Neuronal stem cell (in vitro differentiated cells): Measurements from ENCODE around the gene MRPS26.
A peak's percentile ranks its signal among the peaks of the same experiment; 100 is the strongest.

Experiments used
- DNase-seq: peaks from one replicate; pipeline ENCODE4 v3.0.0-alpha.2; 2013; ENCODE audit warnings: low spot score
- H2AFZ ChIP-seq: one replicate; pipeline ENCODE4 v1.6.1; 2013; ENCODE audit warnings: mild to moderate bottlenecking, low read length, inconsistent platforms
- H2AK5ac ChIP-seq: 2 replicates; pipeline ENCODE4 v1.6.1; 2013; ENCODE audit warnings: low read depth, mild to moderate bottlenecking, inconsistent platforms, low read length, moderate library complexity, mixed read lengths
- H2BK120ac ChIP-seq: 2 replicates; pipeline ENCODE4 v1.6.1; 2013; ENCODE audit warnings: low read depth, mild to moderate bottlenecking, inconsistent platforms, low read length, moderate library complexity, mixed read lengths
- H2BK12ac ChIP-seq: one replicate; pipeline ENCODE4 v1.6.1; 2013; ENCODE audit warnings: low read length, inconsistent platforms
- H2BK15ac ChIP-seq: 2 replicates; pipeline ENCODE4 v1.6.1; 2013; ENCODE audit warnings: mild to moderate bottlenecking, low read length, inconsistent platforms, mixed read lengths
- H2BK5ac ChIP-seq: one replicate; pipeline ENCODE4 v1.6.1; 2013; ENCODE audit warnings: inconsistent platforms, mild to moderate bottlenecking, low read length, moderate library complexity
- H3K14ac ChIP-seq: one replicate; pipeline ENCODE4 v1.6.1; 2013; ENCODE audit warnings: low read length, inconsistent platforms
- H3K18ac ChIP-seq: 2 replicates; pipeline ENCODE4 v1.6.1; 2013; ENCODE audit warnings: low read length, inconsistent platforms
- H3K23ac ChIP-seq: 2 replicates; pipeline ENCODE4 v1.6.1; 2013; ENCODE audit warnings: low read depth, mild to moderate bottlenecking, mixed read lengths, low read length, inconsistent platforms; ENCODE audit not compliant: poor library complexity
- H3K27ac ChIP-seq: replicated peaks from 3 replicates; pipeline ENCODE4 v1.5.1; 2013; ENCODE audit warnings: low read length, inconsistent platforms
- H3K27me3 ChIP-seq, 3 experiments: 2 replicates each; pipeline ENCODE4 v1.6.1; 2013; ENCODE audit warnings: low read length in 3 of 3, mild to moderate bottlenecking in 2 of 3, inconsistent platforms in 1 of 3, low read depth in 1 of 3, mixed read lengths in 1 of 3, moderate library complexity in 1 of 3; ENCODE audit not compliant: control insufficient read depth in 3 of 3, insufficient read depth in 3 of 3
- H3K36me3 ChIP-seq, 2 donors: replicated peaks in 1 of 2; 2 replicates each; pipeline ENCODE4 v1.6.1; 2013; ENCODE audit warnings: low read length in 2 of 2; ENCODE audit not compliant: control insufficient read depth in 2 of 2, insufficient read depth in 2 of 2
- H3K4ac ChIP-seq: 2 replicates; pipeline ENCODE4 v1.6.1; 2013; ENCODE audit warnings: inconsistent platforms, mild to moderate bottlenecking, low read length, moderate library complexity
- H3K4me1 ChIP-seq, 2 donors: 1 replicate in 1 of 2; 2 replicates in 1 of 2; pipeline ENCODE4 v1.6.1; 2013; ENCODE audit warnings: low read length in 2 of 2, low read depth in 1 of 2; ENCODE audit not compliant: control insufficient read depth in 2 of 2, insufficient read depth in 1 of 2
- H3K4me2 ChIP-seq: one replicate; pipeline ENCODE4 v1.6.1; 2013; ENCODE audit warnings: mild to moderate bottlenecking, low read length, inconsistent platforms; ENCODE audit not compliant: insufficient read depth, poor library complexity, severe bottlenecking
- H3K4me3 ChIP-seq, 2 donors: 2 replicates each; pipeline ENCODE4 v1.5.1; 2013; ENCODE audit warnings: low read length in 2 of 2, mild to moderate bottlenecking in 2 of 2, inconsistent platforms in 1 of 2, moderate library complexity in 1 of 2
- H3K79me1 ChIP-seq: one replicate; pipeline ENCODE4 v1.6.1; 2013; ENCODE audit warnings: low read depth, mild to moderate bottlenecking, inconsistent platforms, low read length, moderate library complexity
- H3K9ac ChIP-seq: one replicate; pipeline ENCODE4 v1.6.1; 2013; ENCODE audit warnings: mild to moderate bottlenecking, low read depth, low read length, inconsistent platforms; ENCODE audit not compliant: poor library complexity
- H3K9me3 ChIP-seq, 2 donors: replicated peaks in 1 of 2; 2 replicates each; pipeline versions ENCODE3 to v1.6.1; 2013; ENCODE audit warnings: low read length in 2 of 2, mild to moderate bottlenecking in 2 of 2, inconsistent platforms in 1 of 2, low read depth in 1 of 2, mixed read lengths in 1 of 2, moderate library complexity in 1 of 2; ENCODE audit not compliant: control insufficient read depth in 2 of 2, insufficient read depth in 1 of 2
- H4K8ac ChIP-seq: one replicate; pipeline ENCODE4 v1.6.1; 2013; ENCODE audit warnings: low read depth, mild to moderate bottlenecking, inconsistent platforms, low read length, moderate library complexity
- H4K91ac ChIP-seq: one replicate; pipeline ENCODE4 v1.6.1; 2013; ENCODE audit warnings: low read length, low read depth, mild to moderate bottlenecking, inconsistent platforms; ENCODE audit not compliant: poor library complexity
- WGBS, 2 donors: extraction: QIAGEN DNeasy Blood & Tissue Kit; methylation state at CpG; one replicate each; pipeline ENCODE4 v1.1.7; 2013; ENCODE audit warnings: missing lambda C conversion rate in 2 of 2, mixed read lengths in 1 of 2; ENCODE audit not compliant: insufficient read length in 2 of 2, insufficient replicate concordance in 1 of 2; ENCODE audit errors: extremely low coverage in 2 of 2; 5-methylcytosine and 5-hydroxymethylcytosine counted together

Gene MRPS26

DNA sequence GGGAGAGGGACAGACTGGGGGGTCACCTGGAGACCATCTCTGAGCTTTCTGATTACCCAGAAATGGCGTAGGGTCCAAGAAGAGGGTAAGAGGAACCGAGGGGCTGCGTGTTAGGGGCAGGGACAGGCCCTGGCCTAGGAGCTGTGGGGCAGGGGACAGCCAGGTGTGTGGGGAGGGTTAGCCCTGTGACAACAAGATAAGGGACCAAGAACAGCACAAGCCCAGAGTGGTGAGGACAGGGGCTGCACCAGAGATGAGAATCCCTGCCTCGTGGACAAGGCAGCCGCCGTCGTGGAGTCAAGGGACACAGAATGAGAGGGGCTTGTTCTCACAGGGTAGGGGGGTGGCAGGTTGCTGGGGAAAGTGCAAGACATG is 39.1 kb downstream of the MRPS26 start:
- no peak overlapping the region for H3K23ac ChIP-seq
- no peaks in the 10 kb centered on the region for H3K79me1 ChIP-seq
- no peak overlapping the region for H2BK15ac ChIP-seq
- H2BK12ac ChIP-seq: no peak overlapping the region
- H2AK5ac ChIP-seq: peak overlapping the region; percentile 81
- H4K91ac ChIP-seq: no peak overlapping the region
- H4K8ac ChIP-seq: no peak overlapping the region
- H3K4me3 ChIP-seq: no peak overlapping the region
- H2AFZ ChIP-seq: no peak overlapping the region
- H2BK120ac ChIP-seq: no peak overlapping the region
- no peak overlapping the region for H3K4me2 ChIP-seq
- H3K9me3 ChIP-seq: no peaks in the 10 kb centered on the region
- H3K18ac ChIP-seq: no peak overlapping the region
- no peak overlapping the region for H3K4ac ChIP-seq
- no peak for DNase-seq
- H3K27ac ChIP-seq: no peak overlapping the region
- H3K27me3 ChIP-seq: peaks cover 11 to 56% (median 35%) of the 10 kb centered on the region in 3 experiments
- no CpG with 5 or more reads among the region's 7 CpGs for WGBS, 2 donors
- no peak overlapping the region for H3K9ac ChIP-seq
- no peak overlapping the region for H2BK5ac ChIP-seq
- H3K4me1 ChIP-seq: peaks cover 0 to 4% of the 10 kb centered on the region in 2 donors
- no peaks in the 10 kb centered on the region for H3K36me3 ChIP-seq
- H3K14ac ChIP-seq: peak overlapping the region; percentile 21

- H3K27ac ChIP-seq: no peak overlapping the region
- peak overlapping the region; percentile 66 for H2BK5ac ChIP-seq
- H3K14ac ChIP-seq: no peak overlapping the region
- WGBS, 2 donors: no CpG with 5 or more reads among the region's 8 CpGs
- no peak overlapping the region for H4K8ac ChIP-seq
- H2BK15ac ChIP-seq: no peak overlapping the region
- no peak overlapping the region for H3K4ac ChIP-seq
- no peak overlapping the region for H3K4me2 ChIP-seq
- peaks cover 11 to 49% (median 35%) of the 10 kb centered on the region in 3 experiments for H3K27me3 ChIP-seq
- no peaks in the 10 kb centered on the region for H3K36me3 ChIP-seq
- no peak overlapping the region for H3K9ac ChIP-seq
- H3K79me1 ChIP-seq: no peaks in the 10 kb centered on the region
- no peak overlapping the region for H3K4me3 ChIP-seq
- H3K23ac ChIP-seq: no peak overlapping the region
- H2AFZ ChIP-seq: no peak overlapping the region
- H4K91ac ChIP-seq: no peak overlapping the region
- H3K4me1 ChIP-seq: peaks cover 0 to 4% of the 10 kb centered on the region in 2 donors
- H3K18ac ChIP-seq: peak overlapping the region; percentile 57
- peak overlapping the region; percentile 81 for H2AK5ac ChIP-seq
- no peaks in the 10 kb centered on the region for H3K9me3 ChIP-seq
- H2BK12ac ChIP-seq: no peak overlapping the region
- no peak overlapping the region for H2BK120ac ChIP-seq
- no peak for DNase-seq
These were observed 39.8 kb downstream of the MRPS26 start for GRCh38 chr20:3085571-3086072.

DNA sequence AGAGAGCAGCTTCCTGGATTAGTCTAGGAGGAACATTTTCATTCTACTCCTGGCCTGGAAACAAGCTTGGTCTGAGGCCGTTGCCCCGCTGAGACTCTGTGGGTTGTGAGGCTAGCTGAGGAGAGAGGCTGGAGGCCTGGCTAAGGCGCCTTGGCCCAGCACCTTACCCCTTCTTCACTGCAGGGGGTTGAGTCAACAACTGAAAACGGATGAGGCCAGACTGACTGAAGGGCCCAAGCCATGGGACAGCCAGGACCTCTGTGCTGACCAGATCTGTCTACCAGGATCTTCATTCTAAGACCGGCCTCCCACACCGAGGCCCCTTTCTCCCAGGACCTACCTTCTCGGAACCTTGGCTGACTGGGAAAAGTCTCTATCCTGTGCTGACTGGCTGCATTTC is 42.2 kb downstream of the MRPS26 start:
- no peak overlapping the region for H3K27ac ChIP-seq
- no peaks in the 10 kb centered on the region for H3K79me1 ChIP-seq
- H3K9ac ChIP-seq: no peak overlapping the region
- no peak overlapping the region for H3K4me2 ChIP-seq
- no peak overlapping the region for H2BK12ac ChIP-seq
- H2BK15ac ChIP-seq: no peak overlapping the region
- H3K36me3 ChIP-seq: no peaks in the 10 kb centered on the region
- H3K4ac ChIP-seq: no peak overlapping the region
- no peak overlapping the region for H2BK5ac ChIP-seq
- H2AFZ ChIP-seq: no peak overlapping the region
- WGBS, 2 donors: no CpG with 5 or more reads among the region's 7 CpGs
- no peak for DNase-seq
- no peak overlapping the region for H4K8ac ChIP-seq
- no peak overlapping the region for H3K18ac ChIP-seq
- H3K4me3 ChIP-seq: no peak overlapping the region
- no peak overlapping the region for H2AK5ac ChIP-seq
- peaks cover 0 to 2% of the 10 kb centered on the region in 2 donors for H3K4me1 ChIP-seq
- H3K14ac ChIP-seq: no peak overlapping the region
- no peak overlapping the region for H3K23ac ChIP-seq
- H4K91ac ChIP-seq: no peak overlapping the region
- peaks cover 5 to 27% (median 26%) of the 10 kb centered on the region in 3 experiments for H3K27me3 ChIP-seq
- no peak overlapping the region for H2BK120ac ChIP-seq
- H3K9me3 ChIP-seq: no peaks in the 10 kb centered on the region

- no peak overlapping the region for H2BK12ac ChIP-seq
- no peak overlapping the region for H3K4ac ChIP-seq
- H3K18ac ChIP-seq: no peak overlapping the region
- peaks cover 0 to 1% of the 10 kb centered on the region in 2 donors for H3K4me1 ChIP-seq
- no peak overlapping the region for H4K91ac ChIP-seq
- no peak overlapping the region for H2AK5ac ChIP-seq
- no peak overlapping the region for H2BK120ac ChIP-seq
- no peak overlapping the region for H2BK15ac ChIP-seq
- peaks cover 0 to 21% (median 7%) of the 10 kb centered on the region in 3 experiments for H3K27me3 ChIP-seq
- H3K9me3 ChIP-seq: peaks cover 0 to 2% of the 10 kb centered on the region in 2 donors
- H3K4me3 ChIP-seq: no peak overlapping the region
- no peak overlapping the region for H4K8ac ChIP-seq
- WGBS, 2 donors: no CpG with 5 or more reads among the region's 1 CpG
- no peak for DNase-seq
- no peak overlapping the region for H3K23ac ChIP-seq
- H2BK5ac ChIP-seq: no peak overlapping the region
- H3K79me1 ChIP-seq: no peaks in the 10 kb centered on the region
- H2AFZ ChIP-seq: no peak overlapping the region
- no peaks in the 10 kb centered on the region for H3K36me3 ChIP-seq
- H3K27ac ChIP-seq: no peak overlapping the region
- H3K4me2 ChIP-seq: no peak overlapping the region
- no peak overlapping the region for H3K9ac ChIP-seq
- no peak overlapping the region for H3K14ac ChIP-seq
These were observed 44.7 kb downstream of the MRPS26 start for GRCh38 chr20:3090565-3090964.
